ENCODE data around the gene SCRN2. TPM values are rescaled to one million over a fixed set of nuclear protein-coding genes. Genes with fewer than 3 reads are reported as not detected.

SCRN2 gene
- total and polyA plus RNA-seq, 2 of the 13 experiments (the other 11 are each of a cell fraction or from before 2014, with no cell fraction given): 21.7 to 29.5 TPM

GRCh38 chr17:47850692-47851573, 9.9 kb upstream of the SCRN2 start, which contains the start of gene SP6 (continued):
- TF ChIP-seq ZGPAT (CRISPR knock-in tag; IDR thresholded peaks at IDR 0.05) (peak; percentile 86), THAP11 (CRISPR knock-in tag; IDR thresholded peaks at IDR 0.05) (peak; percentile 37; the same call in 1 of the 2 replicates), ZSCAN20 (CRISPR knock-in tag; IDR thresholded peaks at IDR 0.05; ENCODE audit: borderline replicate concordance) (no peak), ZNF746 (CRISPR knock-in tag; IDR thresholded peaks at IDR 0.05) (peak; percentile 81), ZNF75D (CRISPR knock-in tag; IDR thresholded peaks at IDR 0.05; ENCODE audit: borderline replicate concordance) (no peak), CENPT (CRISPR knock-in tag; IDR thresholded peaks at IDR 0.05; ENCODE audit: low read depth) (0 out of 2 replicates have a peak, but pooled peaks have one; percentile 60), CERS6 (CRISPR knock-in tag; IDR thresholded peaks at IDR 0.05) (no peak), ZNF646 (CRISPR knock-in tag; IDR thresholded peaks at IDR 0.05) (no peak), MED13 (CRISPR knock-in tag; IDR thresholded peaks at IDR 0.05) (no peak), MYC (CRISPR knock-in tag; IDR thresholded peaks at IDR 0.05; ENCODE audit: borderline replicate concordance) (no peak; the same call in 1 of the 2 replicates), ZNF850 (CRISPR knock-in tag; conservative IDR thresholded peaks at IDR 0.05) (peak; percentile 79; the same call in 1 of the 2 replicates), ZNF205 (CRISPR knock-in tag; IDR thresholded peaks at IDR 0.05) (0 out of 2 replicates have a peak, but pooled peaks have one; percentile 25), HIC2 (CRISPR knock-in tag; IDR thresholded peaks at IDR 0.05; ENCODE audit: low read depth) (peak; percentile 54; the same call in 1 of the 2 replicates), GATAD1 (CRISPR knock-in tag; IDR thresholded peaks at IDR 0.05) (peak; percentile 43), ZNF564 (CRISPR knock-in tag; IDR thresholded peaks at IDR 0.05) (no peak; the same call in 1 of the 2 replicates), GPN1 (CRISPR knock-in tag; IDR thresholded peaks at IDR 0.05; ENCODE audit: borderline replicate concordance) (no peak; the same call in 1 of the 2 replicates)

Measured in HepG2 (cell line).